ENCODE measurements around the gene CHAT. TPM values are rescaled to one million over a fixed set of nuclear protein-coding genes. Genes with fewer than 3 reads are reported as not detected.

Gene CHAT
- total RNA-seq, 1 experiment from 2014 or later: not detected

GRCh38 chr10:49572594-49573114 lies 41.2 kb upstream of the CHAT start:
- TF ChIP-seq EZH2 (IDR thresholded peaks at IDR 0.05; ENCODE audit: low read depth) (no peak), CTCF (conservative IDR thresholded peaks at IDR 0.05) (no peak)
- Histone ChIP-seq H3K9me2 (ENCODE audit: insufficient read depth) (no peaks in the 10 kb centered on the region), H3K4me2 (no peak overlapping the region), H3K27ac (no peak overlapping the region), H4K20me1 (ENCODE audit: insufficient read depth) (no peaks in the 10 kb centered on the region), H3K4me3 (no peak overlapping the region), H3F3A (ENCODE audit: insufficient read depth, low read depth) (peaks cover 33% of the 10 kb centered on the region), H3K4me1 (replicated peaks; ENCODE audit: insufficient read depth) (peaks cover 38% of the 10 kb centered on the region), H3K9me3 (ENCODE audit: insufficient read depth, low read depth) (0 out of 2 replicates have a peak, but pooled peaks cover 11% of the 10 kb centered on the region), H3K36me3 (ENCODE audit: low read depth) (no peaks in the 10 kb centered on the region), H3K27me3 (ENCODE audit: insufficient read depth, low read depth) (no peaks in the 10 kb centered on the region), H3K79me2 (ENCODE audit: low read depth) (no peaks in the 10 kb centered on the region), H2AFZ (no peak overlapping the region)
- no peak for DNase-seq
- CTCF ChIA-PET: no interaction called here
- intact Hi-C loops (cut with micrococcal nuclease; ENCODE audit: unreplicated experiment): no loop called here
- POLR2A ChIA-PET (ENCODE audit: unreplicated experiment): no interaction called here
- no TSS peak for BruUV-seq (replicated peaks)

- intact Hi-C loops (cut with micrococcal nuclease; ENCODE audit: unreplicated experiment): no loop called here
- TF ChIP-seq CTCF (conservative IDR thresholded peaks at IDR 0.05) (no peak), EZH2 (IDR thresholded peaks at IDR 0.05; ENCODE audit: low read depth) (no peak)
- POLR2A ChIA-PET (ENCODE audit: unreplicated experiment): no interaction called here
- H3K27ac ChIP-seq: no peak overlapping the region
- CTCF ChIA-PET: no interaction called here
- H2AFZ ChIP-seq: no peak overlapping the region
- DNase-seq: no peak
- H3K27me3 ChIP-seq (ENCODE audit: insufficient read depth, low read depth): no peaks in the 10 kb centered on the region
- no peak overlapping the region for H3K4me3 ChIP-seq
- H3K9me2 ChIP-seq (ENCODE audit: insufficient read depth): no peaks in the 10 kb centered on the region
- no TSS peak for BruUV-seq (replicated peaks)
- H4K20me1 ChIP-seq (ENCODE audit: insufficient read depth): no peaks in the 10 kb centered on the region
- H3K36me3 ChIP-seq (ENCODE audit: low read depth): no peaks in the 10 kb centered on the region
- peaks cover 11% of the 10 kb centered on the region for H3K4me1 ChIP-seq (replicated peaks; ENCODE audit: insufficient read depth)
- H3K4me2 ChIP-seq: no peak overlapping the region
- H3K9me3 ChIP-seq (ENCODE audit: insufficient read depth, low read depth): 0 out of 2 replicates have a peak, but pooled peaks cover 6% of the 10 kb centered on the region
- peaks cover 4% of the 10 kb centered on the region; the same call in 1 of the 2 replicates for H3F3A ChIP-seq (ENCODE audit: insufficient read depth, low read depth)
- H3K79me2 ChIP-seq (ENCODE audit: low read depth): no peaks in the 10 kb centered on the region
These were observed 38.3 kb upstream of the CHAT start for GRCh38 chr10:49575489-49576072.

- no peak overlapping the region for H3K4me3 ChIP-seq
- no peaks in the 10 kb centered on the region for H4K20me1 ChIP-seq (ENCODE audit: insufficient read depth)
- no peaks in the 10 kb centered on the region for H3K9me3 ChIP-seq (ENCODE audit: insufficient read depth, low read depth)
- no peak overlapping the region for H2AFZ ChIP-seq
- no peak overlapping the region for H3K4me2 ChIP-seq
- no peaks in the 10 kb centered on the region for H3K36me3 ChIP-seq (ENCODE audit: low read depth)
- TF ChIP-seq EZH2 (IDR thresholded peaks at IDR 0.05; ENCODE audit: low read depth) (no peak), CTCF (conservative IDR thresholded peaks at IDR 0.05) (no peak)
- no TSS peak for BruUV-seq (replicated peaks)
- CTCF ChIA-PET: interaction anchor here (0.6 kb wide), 1 partner anchor 1047 kb away, joined by 10 read pairs; the partner anchor contains the start of gene SGMS1
- no peaks in the 10 kb centered on the region for H3K9me2 ChIP-seq (ENCODE audit: insufficient read depth)
- no peaks in the 10 kb centered on the region for H3K27me3 ChIP-seq (ENCODE audit: insufficient read depth, low read depth)
- no peak overlapping the region for H3K27ac ChIP-seq
- POLR2A ChIA-PET (ENCODE audit: unreplicated experiment): no interaction called here
- H3K79me2 ChIP-seq (ENCODE audit: low read depth): no peaks in the 10 kb centered on the region
- no peaks in the 10 kb centered on the region for H3F3A ChIP-seq (ENCODE audit: insufficient read depth, low read depth)
- intact Hi-C loops (cut with micrococcal nuclease; ENCODE audit: unreplicated experiment): no loop called here
- no peaks in the 10 kb centered on the region for H3K4me1 ChIP-seq (replicated peaks; ENCODE audit: insufficient read depth)
- DNase-seq: no peak
These were observed 36.5 kb upstream of the CHAT start for GRCh38 chr10:49577182-49577925.
